Measurements from ENCODE around the gene HLA-DPB1.
"Not testable (repeated sequence)": the region's sequence is repeated elsewhere in the genome, so short reads cannot be mapped to it uniquely, and the experiment has no call there.

The HLA-DPB1 gene

GRCh38 chr6:33071569-33071968 is 4.2 kb upstream of the HLA-DPB1 start:
- DNase-seq (ENCODE audit: low read depth): no peak

GRCh38 chr6:33072508-33073100 is 3.2 kb upstream of the HLA-DPB1 start:
- no peak for DNase-seq (ENCODE audit: low read depth)

- peak; percentile 3 for DNase-seq (ENCODE audit: low read depth)
These were observed 2.3 kb upstream of the HLA-DPB1 start, which contains the start of gene HLA-DPA1 for GRCh38 chr6:33073431-33073871. Gene HLA-DPA1, minus strand, starts transcription at chr6:33073649.

- no peak for DNase-seq (ENCODE audit: low read depth)
These were observed 602 bp upstream of the HLA-DPB1 start for GRCh38 chr6:33075208-33075567.

DNA sequence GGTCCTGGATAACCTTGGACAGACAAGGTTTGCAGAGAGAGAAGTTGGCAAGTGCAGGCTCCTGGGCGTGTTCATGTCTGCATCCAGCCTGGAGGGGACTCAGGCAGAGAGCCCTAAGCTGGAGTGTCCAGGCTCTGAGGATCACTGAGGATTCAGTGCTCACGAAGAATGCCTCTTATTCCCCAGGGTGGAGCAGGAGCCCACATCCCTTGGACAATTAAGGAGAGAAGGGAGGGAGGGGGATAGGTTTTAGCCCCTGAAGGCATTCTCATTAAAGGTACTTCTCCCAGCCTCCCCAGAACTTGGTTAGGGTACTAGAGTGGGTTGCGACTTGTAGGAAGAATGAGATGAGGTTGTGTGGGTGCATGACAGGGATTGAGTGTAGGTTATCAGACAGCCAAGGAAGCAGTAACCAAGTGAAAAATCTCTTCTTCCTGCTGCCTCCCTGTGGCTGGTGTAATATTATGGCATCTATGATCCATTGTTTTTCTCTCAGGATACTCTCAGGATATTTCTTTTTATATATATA is 680 bp downstream of the HLA-DPB1 start:
- DNase-seq (ENCODE audit: low read depth): no peak

DNA sequence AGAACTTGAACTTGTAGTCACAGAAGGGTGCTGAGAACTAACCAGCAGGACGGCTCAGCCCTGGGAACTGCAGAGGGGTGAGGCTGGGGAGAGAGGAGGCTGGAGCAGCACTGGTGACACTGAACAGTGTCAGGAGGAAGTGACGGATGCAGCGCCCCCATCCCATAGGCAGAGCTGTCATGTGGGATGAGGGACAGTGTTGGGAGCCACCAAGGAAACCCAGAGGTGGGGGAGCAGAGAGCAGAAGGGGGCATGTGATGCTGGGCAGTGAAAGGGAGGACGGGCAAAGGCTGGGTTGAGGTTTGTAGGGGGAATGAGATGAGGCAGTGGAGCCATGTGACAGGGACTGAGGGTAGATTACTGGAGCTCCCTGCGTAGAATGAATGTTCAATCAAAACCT is 2.1 kb downstream of the HLA-DPB1 start:
- no peak for DNase-seq (ENCODE audit: low read depth)

GRCh38 chr6:33078442-33078841 is 2.7 kb downstream of the HLA-DPB1 start:
- no peak for DNase-seq (ENCODE audit: low read depth)

DNA sequence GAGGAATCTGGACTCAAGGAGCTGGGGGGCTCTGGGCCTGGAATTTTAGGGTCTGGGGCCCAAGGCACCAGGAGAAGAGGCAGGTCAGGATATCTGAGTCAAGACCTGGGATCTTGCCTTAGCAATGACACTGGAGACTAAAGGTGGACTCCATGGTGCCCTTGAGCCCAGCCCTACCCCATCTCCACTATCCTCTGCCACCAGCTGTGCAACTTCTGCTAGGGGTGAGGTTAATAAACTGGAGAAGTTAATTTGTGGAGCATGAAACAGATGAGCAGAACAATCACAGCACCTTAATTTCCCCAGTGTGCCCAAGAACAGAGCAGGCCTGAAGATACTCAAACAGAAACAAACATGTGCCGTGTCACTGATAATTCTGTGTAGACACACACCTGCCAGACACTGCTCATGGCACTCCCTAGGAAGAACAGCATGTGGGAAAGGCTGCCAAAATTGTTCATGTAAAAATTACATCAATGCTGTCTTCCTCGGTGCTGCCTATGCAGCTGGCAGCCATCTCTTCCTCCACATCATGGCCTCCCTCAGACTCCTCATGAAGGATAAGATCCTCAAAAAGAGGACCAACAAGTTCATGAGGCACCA is 3.2 kb downstream of the HLA-DPB1 start:
- DNase-seq (ENCODE audit: low read depth): no peak

DNA sequence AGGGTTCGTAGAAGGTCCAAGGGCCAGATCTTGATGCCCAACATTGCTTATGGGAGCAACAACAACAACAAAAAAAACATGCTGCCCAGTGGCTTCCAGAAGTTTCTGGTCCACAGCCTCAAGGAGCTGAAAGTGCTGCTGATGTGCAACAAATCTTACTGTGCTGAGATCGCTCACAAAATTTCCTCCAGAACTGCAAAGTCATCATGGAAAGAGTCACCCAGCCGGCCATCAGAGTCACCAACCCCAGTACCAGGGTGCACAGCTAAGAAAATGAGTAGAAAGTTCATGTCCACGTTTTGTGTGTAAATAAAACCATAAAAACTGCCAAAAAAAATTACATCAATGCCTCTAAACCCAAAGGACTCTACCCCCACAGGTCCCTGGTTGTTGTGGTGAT is 3.8 kb downstream of the HLA-DPB1 start:
- DNase-seq (ENCODE audit: low read depth): no peak

DNA sequence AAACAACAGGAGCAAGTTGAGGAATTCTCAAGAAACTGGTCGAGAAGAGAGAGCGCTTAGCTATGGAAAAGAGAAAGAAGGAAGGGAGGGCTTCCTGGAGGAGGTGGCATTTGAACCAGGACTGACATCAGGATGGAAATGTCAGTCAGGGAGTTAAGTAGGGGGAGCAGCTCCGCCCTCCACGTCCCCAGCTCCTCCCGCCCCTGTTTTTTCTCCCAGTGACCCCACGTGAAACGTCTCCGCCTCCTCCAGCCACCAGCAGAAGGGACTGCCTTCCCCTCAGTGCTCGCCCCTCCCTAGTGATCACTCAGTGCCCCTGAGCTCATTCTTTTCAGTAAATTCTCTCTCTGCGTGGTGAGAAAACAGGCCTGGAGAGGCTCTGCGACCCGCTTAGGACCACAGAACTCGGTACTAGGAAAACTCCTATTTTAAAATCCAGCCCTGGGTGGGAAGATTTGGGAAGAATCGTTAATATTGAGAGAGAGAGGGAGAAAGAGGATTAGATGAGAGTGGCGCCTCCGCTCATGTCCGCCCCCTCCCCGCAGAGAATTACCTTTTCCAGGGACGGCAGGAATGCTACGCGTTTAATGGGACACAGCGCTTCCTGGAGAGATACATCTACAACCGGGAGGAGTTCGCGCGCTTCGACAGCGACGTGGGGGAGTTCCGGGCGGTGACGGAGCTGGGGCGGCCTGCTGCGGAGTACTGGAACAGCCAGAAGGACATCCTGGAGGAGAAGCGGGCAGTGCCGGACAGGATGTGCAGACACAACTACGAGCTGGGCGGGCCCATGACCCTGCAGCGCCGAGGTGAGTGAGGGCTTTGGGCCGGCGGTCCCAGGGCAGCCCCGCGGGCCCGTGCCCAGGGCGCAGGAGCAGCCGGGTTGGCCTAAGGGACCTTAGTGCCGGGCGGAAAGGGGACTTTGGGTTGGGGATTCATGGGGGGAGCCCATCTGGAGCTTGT is 4.6 kb downstream of the HLA-DPB1 start:
- DNase-seq (ENCODE audit: low read depth): no peak

DNA sequence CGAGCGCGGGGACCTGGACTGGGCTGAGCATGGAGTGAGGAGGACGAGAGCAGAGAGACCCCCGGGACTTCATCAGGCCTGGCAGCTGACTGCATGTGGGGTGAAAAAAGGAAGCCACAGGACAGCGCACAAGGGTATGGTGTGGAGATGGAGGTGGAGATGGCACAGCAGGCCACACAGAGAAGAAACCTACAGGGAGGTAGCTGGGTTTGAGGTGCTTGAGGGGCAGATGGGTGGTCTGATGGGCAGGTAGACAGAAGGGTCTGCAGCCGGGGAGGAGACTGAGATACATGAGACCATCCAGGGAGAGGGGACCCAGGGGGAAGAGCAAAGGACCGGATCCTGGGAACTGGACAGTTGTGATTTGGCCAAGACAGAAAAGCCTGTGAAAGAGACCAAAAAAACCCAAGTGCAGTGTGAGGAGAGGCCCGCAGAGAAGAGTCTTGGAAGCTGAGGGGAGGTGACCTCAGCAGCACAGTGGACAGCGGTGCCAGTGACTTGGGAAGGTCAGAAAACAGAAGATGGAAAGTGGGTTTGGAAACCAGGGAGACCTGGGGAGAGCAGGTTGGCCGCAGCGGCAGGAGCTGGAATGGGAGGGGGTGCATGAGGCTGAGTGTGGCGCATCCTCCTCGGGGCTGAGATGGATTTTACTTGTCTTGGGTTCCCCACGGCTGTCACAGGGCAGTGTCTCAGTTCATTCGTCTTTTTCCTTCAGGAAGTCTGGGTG is 5.5 kb downstream of the HLA-DPB1 start:
- no peak for DNase-seq (ENCODE audit: low read depth)

- no peak for DNase-seq (ENCODE audit: low read depth)
These were observed 6.9 kb downstream of the HLA-DPB1 start for GRCh38 chr6:33082702-33083101.

GRCh38 chr6:33085627-33086026 is 9.8 kb downstream of the HLA-DPB1 start:
- DNase-seq (ENCODE audit: low read depth): no peak

DNA sequence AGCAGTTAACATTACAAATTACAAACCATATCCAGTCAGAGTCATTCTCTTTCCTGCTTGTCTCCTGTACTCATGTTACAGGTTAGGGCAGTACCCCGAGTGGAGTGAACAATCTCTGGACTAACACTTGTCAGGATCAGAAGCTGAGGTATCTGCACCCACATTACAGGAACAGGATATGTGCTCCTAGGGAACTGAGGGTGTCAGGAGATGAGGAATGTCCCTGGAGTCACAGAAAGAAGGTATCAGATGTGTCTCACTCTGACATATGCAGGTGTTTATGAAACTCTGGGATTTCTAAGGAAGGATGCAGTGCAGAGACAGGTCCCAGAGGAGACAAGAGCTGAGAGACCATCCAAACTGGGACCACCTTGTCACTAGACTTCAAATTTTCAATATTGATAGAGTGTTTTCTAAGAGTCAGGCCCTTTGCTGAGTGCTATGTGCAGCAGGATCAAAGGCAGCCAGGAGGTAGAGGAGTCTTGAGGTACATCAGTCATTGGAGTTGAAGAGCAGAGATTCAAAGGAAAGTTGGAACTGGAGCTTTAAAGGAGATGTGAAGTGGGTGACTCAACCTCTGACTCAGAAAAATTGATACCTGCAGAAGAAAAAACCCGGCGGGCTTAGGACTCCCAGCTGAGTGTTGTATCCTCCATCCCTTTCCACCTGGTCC is 12.6 kb downstream of the HLA-DPB1 start:
- no peak for DNase-seq (ENCODE audit: low read depth)

GRCh38 chr6:33088931-33089620 is 13.3 kb downstream of the HLA-DPB1 start:
- no peak for DNase-seq (ENCODE audit: low read depth)

DNA sequence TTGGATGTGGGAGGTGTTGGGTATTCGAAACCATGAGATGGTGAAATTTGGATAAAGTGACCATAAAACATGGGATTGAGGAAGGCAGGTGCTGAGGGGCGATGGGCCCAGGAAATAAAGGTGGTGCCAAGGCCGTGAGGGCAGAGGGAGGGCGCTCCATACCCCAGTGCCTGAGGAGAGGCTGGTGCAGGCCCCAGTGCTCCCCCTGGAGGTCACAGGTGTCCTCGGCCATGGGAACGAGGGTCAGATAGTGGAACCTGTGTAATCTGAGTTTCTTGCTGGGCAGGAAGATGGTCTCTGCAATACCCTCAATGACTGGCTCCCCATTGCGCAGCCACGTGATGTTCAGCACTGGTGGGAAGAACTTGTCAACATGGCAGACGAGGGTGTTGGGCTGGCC is 16.2 kb downstream of the HLA-DPB1 start:
- peak; percentile 33 for DNase-seq (ENCODE audit: low read depth)

GRCh38 chr6:33092385-33092784 is 16.6 kb downstream of the HLA-DPB1 start:
- no peak for DNase-seq (ENCODE audit: low read depth)

DNA sequence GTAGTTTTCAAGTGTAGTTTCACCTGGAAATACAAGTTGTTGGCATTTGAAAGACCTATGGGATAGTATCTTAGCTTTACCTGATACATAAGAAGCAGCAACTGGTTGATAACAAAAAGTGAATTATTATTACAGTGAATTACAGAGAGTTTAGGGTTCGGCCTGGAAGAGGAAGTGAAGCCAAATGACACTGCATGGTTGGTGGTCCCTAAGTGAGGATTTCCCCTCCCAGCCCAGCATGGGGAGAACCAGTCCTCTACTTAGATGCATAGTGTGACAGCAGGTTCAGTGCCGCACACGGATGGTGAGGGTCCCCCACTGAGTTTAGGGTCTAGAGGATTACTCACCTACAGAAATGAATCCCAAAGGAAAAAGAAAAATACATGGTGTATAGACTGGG is 18.1 kb downstream of the HLA-DPB1 start:
- no peak for DNase-seq (ENCODE audit: low read depth)

GRCh38 chr6:33095681-33096080 is 19.9 kb downstream of the HLA-DPB1 start:
- DNase-seq (ENCODE audit: low read depth): no peak

DNA sequence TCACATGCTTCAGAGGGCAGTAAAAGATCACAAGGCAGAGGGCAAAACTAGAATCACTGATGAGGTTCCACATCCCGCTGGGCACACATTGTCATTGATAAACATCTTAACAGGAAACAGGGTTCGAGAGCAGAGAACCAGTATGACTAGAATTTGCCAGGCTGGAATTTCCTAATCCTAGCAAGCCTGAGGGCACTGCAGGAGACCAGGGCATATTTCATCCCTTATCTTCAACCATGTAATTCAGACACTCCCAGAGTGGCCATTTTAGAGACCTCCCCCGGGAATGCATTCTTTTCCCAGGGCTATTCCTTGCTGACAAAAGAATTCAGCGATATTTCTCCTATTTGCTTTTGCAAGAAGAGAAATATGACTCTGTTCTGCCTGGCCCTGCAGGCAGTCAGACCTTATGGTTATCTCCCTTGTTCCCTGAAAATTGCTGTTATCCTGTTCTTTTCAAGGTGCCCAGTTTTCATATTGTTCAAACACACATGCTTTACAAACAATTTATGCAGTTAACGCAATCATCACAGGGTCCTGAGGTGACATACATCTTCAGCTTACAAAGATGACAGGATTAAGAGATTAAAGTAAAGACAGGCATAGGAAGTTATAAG is 25.4 kb downstream of the HLA-DPB1 start:
- not testable (repeated sequence) for DNase-seq (ENCODE audit: low read depth)

Data from activated T-helper 9 cell treated with anti-CD3 and anti-CD28 coated beads, Interleukin-2, amount 50 U/mL, for 16 hours (primary cell).